ENCODE results near the gene ZC3H18.

DNA sequence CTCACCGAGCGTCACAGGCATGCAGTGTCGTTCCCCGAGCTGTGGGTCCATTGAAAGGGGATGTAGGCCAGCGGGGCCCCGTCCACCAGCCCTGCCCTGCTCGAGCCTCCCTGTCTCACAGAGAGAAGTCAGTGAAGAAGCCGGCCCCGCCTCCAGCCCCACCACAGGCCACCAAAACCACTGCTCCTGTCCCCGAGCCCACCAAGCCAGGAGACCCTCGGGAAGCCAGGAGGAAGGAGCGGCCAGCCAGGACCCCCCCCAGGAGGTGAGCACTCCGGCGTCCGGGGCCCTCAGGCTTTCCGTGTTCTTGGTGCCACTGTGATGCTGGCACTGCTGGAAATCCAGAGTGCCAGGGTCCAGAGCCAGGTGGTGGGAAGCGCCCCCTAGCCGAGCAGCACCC is 54.3 kb downstream of the ZC3H18 start:
- no peak for TF ChIP-seq EZH2 (IDR thresholded peaks at IDR 0.05; ENCODE audit: low read depth)
- TF ChIP-seq, protein P1, sequence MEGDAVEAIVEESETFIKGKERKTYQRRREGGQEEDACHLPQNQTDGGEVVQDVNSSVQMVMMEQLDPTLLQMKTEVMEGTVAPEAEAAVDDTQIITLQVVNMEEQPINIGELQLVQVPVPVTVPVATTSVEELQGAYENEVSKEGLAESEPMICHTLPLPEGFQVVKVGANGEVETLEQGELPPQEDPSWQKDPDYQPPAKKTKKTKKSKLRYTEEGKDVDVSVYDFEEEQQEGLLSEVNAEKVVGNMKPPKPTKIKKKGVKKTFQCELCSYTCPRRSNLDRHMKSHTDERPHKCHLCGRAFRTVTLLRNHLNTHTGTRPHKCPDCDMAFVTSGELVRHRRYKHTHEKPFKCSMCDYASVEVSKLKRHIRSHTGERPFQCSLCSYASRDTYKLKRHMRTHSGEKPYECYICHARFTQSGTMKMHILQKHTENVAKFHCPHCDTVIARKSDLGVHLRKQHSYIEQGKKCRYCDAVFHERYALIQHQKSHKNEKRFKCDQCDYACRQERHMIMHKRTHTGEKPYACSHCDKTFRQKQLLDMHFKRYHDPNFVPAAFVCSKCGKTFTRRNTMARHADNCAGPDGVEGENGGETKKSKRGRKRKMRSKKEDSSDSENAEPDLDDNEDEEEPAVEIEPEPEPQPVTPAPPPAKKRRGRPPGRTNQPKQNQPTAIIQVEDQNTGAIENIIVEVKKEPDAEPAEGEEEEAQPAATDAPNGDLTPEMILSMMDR (conservative IDR thresholded peaks at IDR 0.05): no peak
